ENCODE measurements around the gene CRTC1.

DNA sequence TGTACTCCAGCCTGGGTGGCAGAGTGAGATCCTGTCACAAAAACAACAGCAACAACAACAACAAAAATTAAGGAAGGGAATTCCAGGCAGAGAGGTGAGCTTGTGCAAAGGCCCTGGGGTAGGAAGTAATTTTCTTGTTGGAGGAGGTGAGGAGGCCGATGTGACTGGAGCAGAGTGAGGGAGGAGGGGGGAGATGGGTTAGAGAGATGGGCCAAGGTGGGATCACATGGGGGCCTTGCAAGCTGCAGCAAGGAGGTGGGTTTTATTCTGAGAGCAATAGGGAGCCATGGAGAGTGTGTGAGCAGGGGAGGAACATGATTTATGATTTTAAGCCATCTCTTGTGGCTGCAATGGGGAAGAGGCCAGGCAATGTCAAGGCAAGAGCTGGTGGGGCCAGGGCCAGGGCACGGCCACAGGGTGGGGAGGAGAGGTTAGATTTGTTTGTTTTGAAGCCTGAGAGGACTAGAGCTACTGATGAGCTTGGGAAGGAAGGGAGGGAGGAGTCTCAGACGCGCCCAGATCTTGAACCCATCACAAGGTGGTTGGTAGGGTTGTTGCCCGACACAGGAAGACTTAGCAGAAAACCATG lies 120.2 kb downstream of the CRTC1 start:
- TF ChIP-seq, protein P1, sequence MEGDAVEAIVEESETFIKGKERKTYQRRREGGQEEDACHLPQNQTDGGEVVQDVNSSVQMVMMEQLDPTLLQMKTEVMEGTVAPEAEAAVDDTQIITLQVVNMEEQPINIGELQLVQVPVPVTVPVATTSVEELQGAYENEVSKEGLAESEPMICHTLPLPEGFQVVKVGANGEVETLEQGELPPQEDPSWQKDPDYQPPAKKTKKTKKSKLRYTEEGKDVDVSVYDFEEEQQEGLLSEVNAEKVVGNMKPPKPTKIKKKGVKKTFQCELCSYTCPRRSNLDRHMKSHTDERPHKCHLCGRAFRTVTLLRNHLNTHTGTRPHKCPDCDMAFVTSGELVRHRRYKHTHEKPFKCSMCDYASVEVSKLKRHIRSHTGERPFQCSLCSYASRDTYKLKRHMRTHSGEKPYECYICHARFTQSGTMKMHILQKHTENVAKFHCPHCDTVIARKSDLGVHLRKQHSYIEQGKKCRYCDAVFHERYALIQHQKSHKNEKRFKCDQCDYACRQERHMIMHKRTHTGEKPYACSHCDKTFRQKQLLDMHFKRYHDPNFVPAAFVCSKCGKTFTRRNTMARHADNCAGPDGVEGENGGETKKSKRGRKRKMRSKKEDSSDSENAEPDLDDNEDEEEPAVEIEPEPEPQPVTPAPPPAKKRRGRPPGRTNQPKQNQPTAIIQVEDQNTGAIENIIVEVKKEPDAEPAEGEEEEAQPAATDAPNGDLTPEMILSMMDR (IDR thresholded peaks at IDR 0.05 in 8 of 11, conservative IDR thresholded peaks at IDR 0.05 in 3 of 11) = no peak
- TF ChIP-seq POLR2A (IDR thresholded peaks at IDR 0.05) = no peak
- TF ChIP-seq POLR2AphosphoS5 (IDR thresholded peaks at IDR 0.05) = no peak
